Esophagus muscularis mucosa (tissue), 4 donors: ENCODE data around the gene PAX5. TPM values are rescaled to one million over a fixed set of nuclear protein-coding genes. Genes with fewer than 3 reads are reported as not detected.

Source experiments
- DNase-seq: peaks from one replicate; pipeline ENCODE4 v3.0.0-alpha.2; 2017; ENCODE audit errors: extremely low spot score
- H3K27ac ChIP-seq, 4 donors: fragments of 200-600 bp; sonication (generic); replicated peaks in 1 of 4; 1 replicate in 3 of 4; 2 replicates in 1 of 4; pipeline ENCODE4 v1.5.1; 2016 to 2019; ENCODE audit warnings: mild to moderate bottlenecking in 1 of 4
- H3K27me3 ChIP-seq, 4 donors: fragments of 200-600 bp; sonication (generic); one replicate each; pipeline versions ENCODE4 v1.5.1 to v1.6.0; 2016 to 2019
- H3K36me3 ChIP-seq, 4 donors: fragments of 200-600 bp; sonication (generic); one replicate each; pipeline ENCODE4 v1.5.1; 2016 to 2019
- H3K4me1 ChIP-seq, 4 donors: fragments of 200-600 bp; sonication (generic); one replicate each; pipeline ENCODE4 v1.5.1; 2016 to 2019
- H3K4me3 ChIP-seq, 4 donors: fragments of 200-600 bp; sonication (generic); 1 replicate in 2 of 4; 2 replicates in 2 of 4; pipeline ENCODE4 v1.5.1; 2016 to 2019; ENCODE audit warnings: mild to moderate bottlenecking in 4 of 4, moderate library complexity in 1 of 4
- H3K9me3 ChIP-seq, 4 donors: fragments of 200-600 bp; sonication (generic); 1 replicate in 3 of 4; 2 replicates in 1 of 4; pipeline ENCODE4 v1.5.1; 2016 to 2019
- EP300 ChIP-seq: sonication (generic); formaldehyde crosslinking; IDR thresholded peaks from one replicate; pipeline ENCODE4 v1.6.1; 2017; ENCODE audit warnings: antibody characterized with exemption
- POLR2A ChIP-seq: fragments of 450-650 bp; IDR thresholded peaks from one replicate; pipeline ENCODE4 v1.6.1; 2017; ENCODE audit warnings: antibody characterized with exemption, moderate library complexity, mild to moderate bottlenecking, low read depth
- POLR2AphosphoS5 ChIP-seq, 2 donors: sonication (generic); formaldehyde crosslinking; IDR thresholded peaks; one replicate each; pipeline ENCODE4 v1.6.1; 2017; ENCODE audit warnings: antibody characterized with exemption in 2 of 2
- WGBS: methylation state at CpG from one replicate; pipeline ENCODE4 v1.1.5; 2018; 5-methylcytosine and 5-hydroxymethylcytosine counted together
- intact Hi-C: fragments of 100-400 bp; cut with DNase I; formaldehyde crosslinking; loops from one replicate; pipeline ENCODE4 v1.15.1; 2023
- total RNA-seq, 4 donors: library from RNA; depleted of rRNA; stranded (reverse); fragments of >200 nt; gene quantifications; one replicate each; pipeline versions ENCODE4 v1.1.0 to v1.2.1, GENCODE V29; 2016
- TF ChIP-seq, protein P1 (sequence below), 3 experiments: fragments of 200-600 bp in 2 of 3; fragments of 450-650 bp in 1 of 3; sonication (generic) in 2 of 3; IDR thresholded peaks; one replicate each; pipeline ENCODE4 v1.5.1; 2017 to 2019; ENCODE audit warnings: antibody characterized with exemption in 3 of 3, mild to moderate bottlenecking in 2 of 3, moderate library complexity in 1 of 3

PAX5 gene
- total RNA-seq, 4 donors from 2014 or later, result 0.17 TPM; not detected in 3

DNA sequence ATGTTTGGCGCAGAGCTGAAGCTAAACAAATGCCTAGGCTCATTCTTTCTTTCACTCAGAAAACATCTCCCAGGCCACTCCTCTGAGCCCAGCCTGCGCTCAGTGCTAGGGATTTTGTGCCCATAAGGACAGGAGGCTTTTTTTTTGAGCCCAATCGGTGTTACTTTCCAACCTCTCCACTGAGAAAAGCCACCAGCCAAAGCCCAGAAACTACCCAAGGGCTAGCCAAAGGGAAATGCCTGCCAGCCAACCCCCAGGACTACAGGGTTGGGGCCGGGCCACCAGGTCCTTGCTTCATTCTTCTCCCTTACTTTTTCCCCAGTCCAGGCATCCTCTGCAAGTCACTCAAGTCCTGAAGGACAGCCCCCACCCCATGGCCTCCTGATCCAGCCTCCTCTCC lies 134.7 kb downstream of the PAX5 start:
- peaks cover 0 to 44% (median 0%) of the 10 kb centered on the region in 4 donors for H3K27me3 ChIP-seq
- TF ChIP-seq, protein P1, sequence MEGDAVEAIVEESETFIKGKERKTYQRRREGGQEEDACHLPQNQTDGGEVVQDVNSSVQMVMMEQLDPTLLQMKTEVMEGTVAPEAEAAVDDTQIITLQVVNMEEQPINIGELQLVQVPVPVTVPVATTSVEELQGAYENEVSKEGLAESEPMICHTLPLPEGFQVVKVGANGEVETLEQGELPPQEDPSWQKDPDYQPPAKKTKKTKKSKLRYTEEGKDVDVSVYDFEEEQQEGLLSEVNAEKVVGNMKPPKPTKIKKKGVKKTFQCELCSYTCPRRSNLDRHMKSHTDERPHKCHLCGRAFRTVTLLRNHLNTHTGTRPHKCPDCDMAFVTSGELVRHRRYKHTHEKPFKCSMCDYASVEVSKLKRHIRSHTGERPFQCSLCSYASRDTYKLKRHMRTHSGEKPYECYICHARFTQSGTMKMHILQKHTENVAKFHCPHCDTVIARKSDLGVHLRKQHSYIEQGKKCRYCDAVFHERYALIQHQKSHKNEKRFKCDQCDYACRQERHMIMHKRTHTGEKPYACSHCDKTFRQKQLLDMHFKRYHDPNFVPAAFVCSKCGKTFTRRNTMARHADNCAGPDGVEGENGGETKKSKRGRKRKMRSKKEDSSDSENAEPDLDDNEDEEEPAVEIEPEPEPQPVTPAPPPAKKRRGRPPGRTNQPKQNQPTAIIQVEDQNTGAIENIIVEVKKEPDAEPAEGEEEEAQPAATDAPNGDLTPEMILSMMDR (IDR thresholded peaks at IDR 0.05), result no peak
- no peak for TF ChIP-seq POLR2A
- H3K4me1 ChIP-seq, result no peaks in the 10 kb centered on the region
- no peaks in the 10 kb centered on the region for H3K9me3 ChIP-seq
- 88% methylated on average over 4 of the region's 4 CpGs for WGBS
- no peaks in the 10 kb centered on the region for H3K36me3 ChIP-seq
- intact Hi-C loops, result no loop called here
- no peak overlapping the region for H3K4me3 ChIP-seq
- H3K27ac ChIP-seq, result no peak overlapping the region
- DNase-seq, result no peak

DNA sequence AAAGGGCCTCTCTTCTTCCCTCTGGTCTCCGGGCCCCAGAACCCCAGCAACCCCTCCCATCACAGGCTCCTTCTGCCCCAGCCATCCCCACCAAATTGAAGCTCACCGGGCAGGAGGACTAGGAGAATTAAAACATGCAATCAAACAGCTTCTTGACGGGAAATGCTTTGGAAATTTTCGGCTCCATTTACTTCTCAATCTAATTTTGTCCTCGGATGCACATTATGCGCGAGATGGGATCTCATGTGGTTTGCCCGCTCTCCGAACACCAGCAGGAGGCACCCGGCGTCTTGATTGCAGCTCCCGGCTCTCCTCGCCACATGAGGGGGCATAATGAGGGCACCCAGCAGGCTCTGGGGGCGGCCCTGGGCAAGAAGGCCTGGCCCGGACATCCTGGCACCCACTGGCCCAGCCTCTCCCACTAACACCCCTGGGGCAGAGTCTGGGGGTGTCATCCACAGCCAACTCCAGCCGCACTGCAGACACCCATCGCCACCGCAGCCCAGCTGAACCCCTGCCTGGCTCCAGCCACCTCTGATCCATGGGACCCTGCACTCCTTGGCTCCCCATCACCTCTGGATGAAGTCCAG lies 135.5 kb downstream of the PAX5 start:
- Histone ChIP-seq H3K4me3 (no peak overlapping the region), H3K9me3 (no peaks in the 10 kb centered on the region), H3K4me1 (no peaks in the 10 kb centered on the region), H3K27me3 (peaks cover 0 to 44% (median 0%) of the 10 kb centered on the region in 4 donors), H3K27ac (no peak overlapping the region), H3K36me3 (no peaks in the 10 kb centered on the region)
- TF ChIP-seq POLR2AphosphoS5 (IDR thresholded peaks at IDR 0.05), result no peak
- TF ChIP-seq POLR2A, result no peak
- no peak for TF ChIP-seq EP300
- TF ChIP-seq, protein P1 (IDR thresholded peaks at IDR 0.05), result no peak
- intact Hi-C loops, result no loop called here
- DNase-seq, result no peak
- WGBS, result 80% methylated on average over 17 of the region's 18 CpGs

DNA sequence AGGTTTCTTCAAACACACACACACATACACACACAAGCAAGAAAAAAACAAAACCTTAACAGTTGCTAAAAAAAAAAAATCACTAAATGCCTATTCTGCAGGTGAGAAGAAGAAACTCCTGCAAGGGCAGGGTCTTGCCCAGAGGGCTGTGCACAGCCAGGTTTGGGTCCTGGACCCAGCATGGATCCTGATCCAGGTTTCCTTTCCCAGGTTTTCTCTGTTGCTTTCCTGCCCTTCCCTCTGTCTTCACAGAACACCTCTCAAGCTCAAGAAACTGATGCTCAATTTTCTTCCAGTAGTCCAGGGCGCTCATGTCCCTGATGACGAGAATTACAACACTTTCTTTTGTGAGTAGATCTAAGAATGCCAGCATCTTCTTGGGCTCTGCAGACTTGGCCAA lies 136.6 kb downstream of the PAX5 start:
- no peak overlapping the region for H3K4me3 ChIP-seq
- H3K4me1 ChIP-seq, result no peaks in the 10 kb centered on the region
- 27% methylated on average over 2 of the region's 2 CpGs for WGBS
- H3K27ac ChIP-seq, result no peak overlapping the region
- no peaks in the 10 kb centered on the region for H3K9me3 ChIP-seq
- H3K27me3 ChIP-seq, result peaks cover 0 to 44% (median 0%) of the 10 kb centered on the region in 4 donors
- TF ChIP-seq POLR2A, result no peak
- intact Hi-C loops, result no loop called here
- DNase-seq, result no peak
- H3K36me3 ChIP-seq, result no peaks in the 10 kb centered on the region

DNA sequence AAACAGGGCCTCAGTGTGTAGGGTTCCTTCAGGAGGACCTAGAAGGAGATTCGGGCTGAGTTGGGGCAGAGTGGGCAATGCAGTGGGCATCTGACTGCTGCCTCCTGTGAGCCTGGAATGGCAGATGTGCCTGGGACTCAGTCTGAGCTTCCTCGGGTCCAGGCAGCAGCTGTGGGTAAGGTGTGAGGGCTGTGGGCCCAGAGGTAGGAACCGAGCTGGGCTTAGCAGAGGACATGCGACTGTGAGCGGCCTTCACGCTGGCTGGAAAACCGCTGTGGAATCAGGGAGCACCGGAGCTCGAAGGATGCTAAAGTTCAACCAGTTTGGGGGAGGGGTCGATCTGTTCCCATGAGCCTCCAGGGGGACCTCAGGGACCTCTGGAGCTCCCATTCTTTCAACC lies 137.0 kb downstream of the PAX5 start:
- intact Hi-C loops, result no loop called here
- H3K27ac ChIP-seq, result no peak overlapping the region
- TF ChIP-seq POLR2AphosphoS5 (IDR thresholded peaks at IDR 0.05) (no peak), POLR2A (no peak), EP300 (no peak)
- TF ChIP-seq, protein P1 (IDR thresholded peaks at IDR 0.05), result no peak
- H3K4me3 ChIP-seq, result no peak overlapping the region
- WGBS, result 49% methylated on average over 8 of the region's 10 CpGs
- no peaks in the 10 kb centered on the region for H3K9me3 ChIP-seq
- DNase-seq, result no peak
- H3K4me1 ChIP-seq, result no peaks in the 10 kb centered on the region
- H3K27me3 ChIP-seq, result peaks cover 0 to 46% (median 0%) of the 10 kb centered on the region in 4 donors
- H3K36me3 ChIP-seq, result no peaks in the 10 kb centered on the region

DNA sequence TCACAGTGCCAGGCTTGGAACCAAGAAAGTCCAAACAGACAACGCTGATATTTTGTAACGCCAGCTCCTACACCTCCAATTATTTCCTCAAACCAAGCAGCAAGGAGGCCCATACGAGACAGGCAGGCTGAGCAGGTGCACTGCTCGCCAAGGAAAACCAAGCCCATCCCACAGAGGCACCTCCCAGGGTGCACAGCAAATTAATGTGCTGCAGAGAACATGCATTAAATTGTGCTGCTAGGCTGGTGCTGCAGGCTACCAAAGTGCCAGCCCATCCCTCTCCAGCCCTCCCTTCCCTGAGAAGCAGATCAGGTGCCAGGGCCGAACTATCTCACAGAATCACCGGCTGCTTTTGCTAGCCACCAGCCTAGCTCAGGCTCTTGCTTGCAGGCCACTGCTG lies 137.8 kb downstream of the PAX5 start:
- WGBS, result 83% methylated on average over 5 of the region's 6 CpGs
- Histone ChIP-seq H3K27ac (no peak overlapping the region), H3K9me3 (no peaks in the 10 kb centered on the region), H3K36me3 (no peaks in the 10 kb centered on the region), H3K27me3 (peaks cover 0 to 54% (median 0%) of the 10 kb centered on the region in 4 donors), H3K4me3 (no peak overlapping the region), H3K4me1 (no peaks in the 10 kb centered on the region)
- TF ChIP-seq POLR2A, result no peak
- no peak for TF ChIP-seq POLR2AphosphoS5 (IDR thresholded peaks at IDR 0.05)
- TF ChIP-seq, protein P1 (IDR thresholded peaks at IDR 0.05), result no peak
- DNase-seq, result no peak
- intact Hi-C loops, result no loop called here
